HL-60/S4 (cell line): ENCODE results near the gene SRRM4.

Experiments used
- in situ Hi-C: fragments of 300-500 bp; cut with MboI; formaldehyde crosslinking; loops from 2 replicates; pipeline ENCODE4 v1.14.3; 2022; ENCODE audit warnings: low sequenced_read_pairs

SRRM4 gene

DNA sequence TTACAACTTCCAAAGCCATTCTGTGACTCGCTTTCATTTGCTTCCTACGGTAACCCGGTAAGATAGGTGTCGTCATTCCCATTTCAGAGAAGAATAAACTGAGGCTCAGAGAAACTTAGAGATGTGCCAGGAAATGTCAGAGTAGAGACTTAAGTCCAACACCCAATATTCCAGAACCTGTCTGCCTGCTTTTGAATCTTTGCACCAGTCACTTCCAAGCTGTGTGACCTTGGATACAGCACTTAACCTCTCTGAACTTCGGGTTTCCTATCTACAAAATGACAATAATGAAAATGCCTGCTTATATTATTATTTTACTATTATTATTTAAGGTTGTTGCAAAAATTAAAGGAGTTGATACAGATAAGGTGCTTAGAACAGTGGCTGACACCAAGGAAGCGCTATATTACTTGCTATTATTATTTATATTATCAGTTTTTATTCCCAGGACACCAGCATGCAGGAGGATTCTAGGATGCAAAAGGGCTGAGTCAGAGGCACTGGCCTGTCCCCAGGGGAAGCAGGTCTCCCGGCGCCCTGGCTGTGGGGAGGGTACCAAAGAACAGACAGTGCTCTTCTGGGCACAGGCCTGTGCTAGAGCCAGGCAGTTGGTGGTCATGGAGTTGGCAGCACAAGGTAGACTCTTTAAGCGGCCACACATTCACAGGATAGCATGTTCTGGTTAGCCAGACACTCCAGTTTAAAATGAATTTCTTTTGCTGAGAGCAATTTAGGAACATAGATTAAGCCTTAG, 202.8 kb downstream of the SRRM4 start:
- in situ Hi-C loops: no loop called here

GRCh38 chr12:119195256-119195655, 213.9 kb downstream of the SRRM4 start:
- in situ Hi-C loops: no loop called here

DNA sequence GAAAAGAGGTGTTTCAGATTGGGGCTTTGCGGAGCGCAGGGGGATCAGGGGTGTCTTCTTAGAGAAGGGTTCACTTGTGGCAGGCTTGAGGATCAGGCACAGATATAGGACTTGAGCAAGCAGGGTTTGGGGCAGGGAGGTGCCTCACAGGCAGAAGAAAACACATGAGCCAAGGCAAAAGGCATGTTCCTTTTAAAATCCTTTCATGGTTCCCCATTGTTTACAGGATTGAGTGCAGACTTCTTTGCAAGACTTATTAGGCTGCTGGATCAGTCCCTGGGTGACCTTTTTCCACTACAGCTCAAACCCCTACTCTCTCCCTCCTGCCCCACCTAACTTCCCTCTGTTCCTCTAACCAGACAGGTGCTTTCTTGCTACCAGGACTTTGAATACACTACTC, 217.1 kb downstream of the SRRM4 start:
- in situ Hi-C loops: no loop called here

GRCh38 chr12:119200601-119201000, 219.3 kb downstream of the SRRM4 start:
- in situ Hi-C loops: no loop called here

DNA sequence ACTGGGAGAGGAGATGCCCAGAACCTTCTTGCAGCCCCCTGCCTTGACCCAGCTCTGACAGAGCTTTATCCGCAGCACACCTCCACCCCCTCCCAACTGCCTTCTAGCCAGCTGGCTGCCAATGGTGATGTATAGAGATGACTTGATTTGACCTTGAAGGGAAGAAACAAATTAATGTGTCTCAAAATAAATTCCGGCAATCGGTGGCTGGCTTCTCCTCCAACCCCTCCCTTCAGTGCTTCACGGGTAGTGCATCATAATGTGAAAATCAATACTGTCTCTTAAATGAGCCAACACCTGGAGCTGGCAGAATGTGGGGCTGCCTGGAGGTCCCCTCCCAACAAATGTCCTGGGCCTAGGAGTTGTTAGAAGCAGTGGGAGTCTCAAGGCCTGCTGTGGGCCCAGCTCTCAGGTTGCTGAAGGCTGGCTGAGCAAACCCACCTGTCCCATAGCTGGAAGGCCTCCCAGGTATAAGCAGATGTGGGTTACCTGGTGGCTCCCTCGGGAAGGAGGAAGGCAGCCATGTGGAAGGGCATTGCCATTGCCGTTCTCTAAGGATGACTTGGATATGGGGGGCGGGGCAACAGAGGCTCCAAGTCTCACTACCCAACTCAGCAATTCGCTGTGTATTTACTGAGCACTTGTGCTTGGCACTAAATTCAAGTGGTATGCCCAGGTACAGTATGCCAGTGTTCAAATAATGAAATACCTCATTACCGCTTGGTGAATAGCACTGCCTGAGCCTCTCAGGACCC, 220.6 kb downstream of the SRRM4 start:
- in situ Hi-C loops: no loop called here

- in situ Hi-C loops: no loop called here
Measured at GRCh38 chr12:119202544-119202943, 221.2 kb downstream of the SRRM4 start.

DNA sequence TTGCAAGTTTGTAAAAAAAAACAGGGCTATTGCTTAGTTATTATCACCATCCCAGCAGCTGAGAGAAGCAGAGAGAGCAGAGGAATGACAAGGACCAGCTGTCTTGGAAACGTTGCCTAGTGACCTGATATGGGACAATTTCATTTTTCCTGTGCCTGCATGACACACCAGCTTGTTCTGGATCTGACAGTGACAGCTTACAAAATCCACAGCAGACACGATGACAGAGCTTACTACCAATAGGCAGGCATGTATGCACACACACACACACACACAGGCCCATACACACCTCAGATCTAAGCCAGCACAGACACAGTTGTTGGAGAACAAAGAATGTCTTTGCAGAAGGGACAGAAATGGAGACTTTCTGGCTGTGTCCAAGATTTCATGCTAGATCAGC, 222.8 kb downstream of the SRRM4 start:
- in situ Hi-C loops: no loop called here

DNA sequence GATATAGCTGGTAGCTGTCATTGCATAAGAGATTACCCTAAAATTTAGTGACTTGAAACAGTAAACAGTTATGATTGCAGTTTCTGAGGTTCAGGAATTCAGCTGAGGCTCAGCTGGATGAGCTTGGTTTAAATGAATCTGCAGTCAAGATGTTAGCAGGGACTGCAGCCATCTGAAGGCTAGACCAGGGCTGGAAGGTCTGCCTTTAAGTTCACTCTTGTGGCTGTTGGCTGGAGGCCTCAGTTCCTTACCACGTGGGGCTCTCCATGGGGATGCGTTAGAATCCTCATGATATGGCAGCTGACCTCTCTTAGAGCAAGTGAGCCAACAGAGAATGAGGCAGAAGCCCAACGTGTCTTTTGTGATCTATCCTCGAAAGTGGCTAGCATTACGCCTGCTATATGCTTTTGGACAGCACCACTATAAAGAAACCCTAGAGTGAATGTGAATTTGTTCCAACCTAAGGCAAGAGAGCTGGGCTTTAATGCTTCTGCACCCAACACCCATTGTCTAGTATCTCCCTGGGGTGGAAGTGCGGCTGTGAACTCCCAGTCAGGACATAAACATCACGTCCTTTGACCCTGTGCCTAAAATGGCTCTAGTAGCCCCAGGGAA, 223.4 kb downstream of the SRRM4 start:
- in situ Hi-C loops: no loop called here

DNA sequence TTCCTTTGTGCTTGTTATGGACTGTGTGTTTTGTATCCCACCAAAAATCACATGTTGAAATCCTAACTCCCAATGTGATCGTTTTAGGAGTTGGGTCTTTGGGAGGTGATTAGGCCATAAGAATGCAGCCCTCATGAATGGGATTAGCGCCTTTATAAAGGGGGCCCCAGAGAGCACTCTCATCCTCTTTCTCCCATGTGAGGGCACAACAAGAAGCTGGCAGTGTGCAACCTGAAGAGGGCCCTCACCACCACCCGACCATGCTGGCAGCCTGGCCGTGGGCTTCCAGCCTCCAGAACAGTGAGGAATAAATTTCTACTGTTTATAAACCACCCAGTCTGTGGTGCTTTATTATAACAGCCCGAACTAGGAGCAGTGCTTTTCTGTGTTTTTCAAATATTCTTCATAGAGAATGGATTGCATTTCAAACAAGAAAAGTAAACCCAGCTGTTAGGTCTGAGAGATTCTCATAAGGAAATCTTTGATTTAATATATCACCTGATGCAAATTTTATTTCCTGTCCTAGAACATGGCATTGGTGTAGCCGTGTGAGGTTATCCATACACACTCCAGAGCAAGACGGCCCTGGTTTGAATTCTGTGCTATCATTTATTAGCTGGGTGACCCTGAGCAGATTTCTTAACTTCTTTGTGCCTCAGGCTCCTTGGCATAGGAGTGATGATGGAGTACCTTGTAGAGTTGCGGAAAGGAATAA, 225.2 kb downstream of the SRRM4 start:
- in situ Hi-C loops: no loop called here

- in situ Hi-C loops: no loop called here
Measured at GRCh38 chr12:119207063-119207560, 225.8 kb downstream of the SRRM4 start.

GRCh38 chr12:119208626-119209061, 227.3 kb downstream of the SRRM4 start:
- in situ Hi-C loops: no loop called here

DNA sequence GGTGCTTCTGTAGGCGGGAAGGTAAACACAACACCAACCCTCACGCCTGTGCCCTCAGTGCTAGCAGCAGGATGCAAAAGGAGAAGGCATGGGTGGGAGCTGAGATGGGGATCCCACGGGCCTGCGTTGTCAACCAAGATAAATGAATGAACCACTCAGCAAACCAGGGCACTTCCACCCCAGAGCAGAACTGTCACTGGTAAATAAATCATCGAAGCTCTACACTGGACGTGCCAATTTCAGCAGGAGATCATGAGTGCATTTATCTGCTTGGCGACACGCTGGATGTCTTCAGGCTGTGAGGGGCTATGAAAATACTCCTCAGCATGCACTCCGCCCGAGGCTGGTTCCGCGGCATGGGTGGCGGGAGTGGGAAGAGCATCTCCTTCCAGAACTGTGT, 230.5 kb downstream of the SRRM4 start:
- in situ Hi-C loops: no loop called here
